Spleen (tissue), 11 donors: Measurements from ENCODE around the gene CHRM1. TPM values are rescaled to one million over a fixed set of nuclear protein-coding genes. Genes with fewer than 3 reads are reported as not detected.
A peak's percentile ranks its signal among the peaks of the same experiment; 100 is the strongest.

Experiments used
- DNase-seq: peaks from one replicate; pipeline ENCODE4 v3.0.0-alpha.2; 2020
- H3K27ac ChIP-seq, 8 donors: fragments of 200-600 bp; sonication (generic) in 7 of 8; 1 replicate in 4 of 8; 2 replicates in 4 of 8; pipeline versions ENCODE4 v1.5.0 to v1.8.0; 2016 to 2021; ENCODE audit warnings: inconsistent platforms in 4 of 8, mild to moderate bottlenecking in 4 of 8, moderate library complexity in 1 of 8
- H3K27me3 ChIP-seq, 7 donors: fragments of 200-600 bp; sonication (generic) in 6 of 7; replicated peaks in 1 of 7; 1 replicate in 4 of 7; 2 replicates in 3 of 7; pipeline versions ENCODE4 v1.5.0 to v1.8.0; 2016 to 2021; ENCODE audit warnings: inconsistent platforms in 3 of 7, mild to moderate bottlenecking in 1 of 7
- H3K36me3 ChIP-seq, 6 donors: fragments of 200-600 bp; sonication (generic) in 5 of 6; 1 replicate in 4 of 6; 2 replicates in 2 of 6; pipeline versions ENCODE4 v1.5.0 to v1.8.0; 2016 to 2021; ENCODE audit warnings: inconsistent platforms in 2 of 6
- H3K4me1 ChIP-seq, 6 donors: fragments of 200-600 bp; sonication (generic) in 5 of 6; 1 replicate in 3 of 6; 2 replicates in 3 of 6; pipeline versions ENCODE4 v1.5.0 to v1.8.0; 2016 to 2021; ENCODE audit warnings: inconsistent platforms in 3 of 6
- H3K4me3 ChIP-seq, 8 donors: fragments of 200-600 bp; sonication (generic) in 7 of 8; 1 replicate in 4 of 8; 2 replicates in 4 of 8; pipeline versions ENCODE4 v1.5.0 to v1.8.0; 2016 to 2021; ENCODE audit warnings: inconsistent platforms in 4 of 8, mild to moderate bottlenecking in 4 of 8, moderate library complexity in 2 of 8
- H3K9me3 ChIP-seq, 8 donors: fragments of 200-600 bp; sonication (generic) in 7 of 8; 1 replicate in 4 of 8; 2 replicates in 4 of 8; pipeline versions ENCODE4 v1.5.0 to v1.8.0; 2016 to 2021; ENCODE audit warnings: inconsistent platforms in 4 of 8
- CTCF ChIP-seq, 11 experiments: fragments of 200-600 bp in 7 of 11; fragments of 450-650 bp in 4 of 11; sonication (generic) in 4 of 11; IDR thresholded peaks in 8 of 11; conservative IDR thresholded peaks in 3 of 11; 1 replicate in 7 of 11; 2 replicates in 4 of 11; pipeline versions ENCODE4 v1.4.0 to v1.8.0; 2016 to 2021; ENCODE audit warnings: antibody characterized with exemption in 11 of 11, inconsistent platforms in 4 of 11, mild to moderate bottlenecking in 1 of 11
- POLR2A ChIP-seq, 3 donors: fragments of 450-650 bp; IDR thresholded peaks; one replicate each; pipeline ENCODE4 v1.5.1; 2017; ENCODE audit warnings: antibody characterized with exemption in 3 of 3, mild to moderate bottlenecking in 1 of 3
- POLR2AphosphoS5 ChIP-seq, 3 donors: sonication (generic); formaldehyde crosslinking; IDR thresholded peaks; one replicate each; pipeline ENCODE4 v1.5.1; 2017; ENCODE audit warnings: antibody characterized with exemption in 3 of 3
- WGBS, 5 donors: extraction: QIAGEN DNeasy Blood & Tissue Kit in 3 of 5; methylation state at CpG; one replicate each; pipeline versions ENCODE4 v1.1.5 to v1.1.7; 2013 to 2018; 5-methylcytosine and 5-hydroxymethylcytosine counted together
- intact Hi-C: fragments of 100-400 bp; cut with DNase I; formaldehyde crosslinking; loops from one replicate; pipeline ENCODE4 v1.15.0; 2023; ENCODE audit warnings: low total_unique reads
- polyA plus RNA-seq, 3 donors: library from polyadenylated mRNA; stranded (reverse); fragments of 200-250 nt; gene quantifications; one replicate each; pipeline ENCODE4 v1.2.1, GENCODE V29; 2013
- total RNA-seq, 7 donors: library from RNA; depleted of rRNA in 3 of 7; stranded (reverse); fragments of >200 nt in 3 of 7; fragmentation: NEBNext Ultra II Directional in 4 of 7; extraction: Animal tissue kit (Norgen Biotek cat#: 25700) in 4 of 7; gene quantifications; one replicate each; pipeline versions ENCODE4 v1.1.0 to v1.2.1, GENCODE V29; 2016 to 2021
- donor health status: healthy with polysubstance abuse.
- donor health status: DM: no; HTN: no; CAD: no; lungs with moderate emphysema.
- donor health status: DM: no; HTN: no; CAD: no.
- donor health status: Bipolar disorder and iron deficiency.
- donor health status: healthy.
- donor health status: DM: no; HTN: no; CAD: no.
- donor health status: DM: yes; HTN: yes; CAD: no.

The CHRM1 gene
- total and polyA plus RNA-seq, 10 donors: not detected

DNA sequence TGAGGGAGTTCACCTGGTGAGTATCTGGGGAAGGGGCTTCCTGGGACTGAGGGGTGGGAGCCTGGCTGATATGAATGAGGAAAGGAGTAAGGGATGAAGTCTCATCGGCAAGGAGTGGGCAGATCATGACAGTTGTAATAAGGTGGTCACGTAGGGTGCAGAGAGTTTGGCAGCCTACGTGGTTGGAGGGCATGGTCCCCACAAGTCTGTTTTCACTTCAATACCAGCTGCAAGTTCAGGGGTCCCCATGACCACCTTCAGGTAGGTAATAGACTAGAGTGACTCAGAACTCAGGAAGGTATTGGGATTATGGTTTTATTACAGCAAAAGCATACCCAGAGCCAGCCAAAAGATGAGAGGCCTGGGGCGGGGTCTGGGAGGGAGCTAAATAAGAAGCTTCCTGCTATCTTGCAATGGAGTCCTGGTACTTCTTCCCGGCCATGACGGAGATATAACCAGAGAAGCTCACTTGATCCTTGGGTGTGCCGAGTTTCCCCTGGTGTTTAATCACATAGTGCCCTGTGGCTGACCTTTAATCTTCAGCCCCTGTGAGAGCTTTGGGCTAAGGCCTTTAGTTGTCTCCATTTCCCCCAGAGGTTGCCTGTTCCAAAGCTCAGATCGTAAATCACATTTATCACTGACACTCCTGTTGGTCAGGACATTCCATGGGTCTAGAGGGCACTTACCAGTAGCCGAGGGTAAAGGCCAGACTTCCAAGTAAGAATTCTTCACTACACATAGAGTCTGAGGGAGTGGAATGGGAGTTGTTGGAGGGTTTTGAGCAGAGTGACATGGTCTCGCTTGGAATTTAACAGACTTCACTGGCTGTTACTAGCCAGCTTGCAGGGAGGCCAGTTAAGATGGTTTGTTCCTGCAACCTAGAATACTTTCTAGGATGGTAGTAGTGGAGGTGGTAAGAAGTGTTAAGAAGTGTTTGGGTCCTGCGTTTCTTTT lies 31.4 kb downstream of the CHRM1 start:
- Histone ChIP-seq H3K4me3 (no peak overlapping the region), H3K27ac (peak overlapping the region in 6 of 8 donors; percentile 15 to 63 (median 52)), H3K9me3 (no peaks in the 10 kb centered on the region), H3K36me3 (peaks cover 15 to 54% (median 51%) of the 10 kb centered on the region in 6 donors), H3K4me1 (peaks cover 0 to 62% (median 24%) of the 10 kb centered on the region in 6 donors), H3K27me3 (no peaks in the 10 kb centered on the region)
- 69 to 80% (median 73%) methylated on average over 10 to 11 of the region's 11 CpGs for WGBS, 5 donors
- DNase-seq: no peak
- TF ChIP-seq POLR2A (IDR thresholded peaks at IDR 0.05) (no peak), CTCF (IDR thresholded peaks at IDR 0.05 in 8 of 11, conservative IDR thresholded peaks at IDR 0.05 in 3 of 11) (no peak), POLR2AphosphoS5 (IDR thresholded peaks at IDR 0.05) (peak in 1 of 3 donors; percentile 62)
- intact Hi-C loops: no loop called here

- DNase-seq: no peak
- WGBS, 5 donors: 67 to 74% (median 74%) methylated on average over 2 of the region's 2 CpGs
- Histone ChIP-seq H3K4me1 (peaks cover 3 to 68% (median 28%) of the 10 kb centered on the region in 6 donors), H3K27ac (peak overlapping the region in 6 of 8 donors; percentile 15 to 63 (median 52)), H3K27me3 (no peaks in the 10 kb centered on the region), H3K9me3 (no peaks in the 10 kb centered on the region), H3K4me3 (no peak overlapping the region), H3K36me3 (peaks cover 15 to 61% (median 57%) of the 10 kb centered on the region in 6 donors)
- TF ChIP-seq POLR2AphosphoS5 (IDR thresholded peaks at IDR 0.05): no peak
- TF ChIP-seq CTCF (IDR thresholded peaks at IDR 0.05 in 8 of 11, conservative IDR thresholded peaks at IDR 0.05 in 3 of 11): no peak
- TF ChIP-seq POLR2A (IDR thresholded peaks at IDR 0.05): no peak
- intact Hi-C loops: no loop called here
These were observed 32.1 kb downstream of the CHRM1 start for GRCh38 chr11:62889126-62889483.

DNA sequence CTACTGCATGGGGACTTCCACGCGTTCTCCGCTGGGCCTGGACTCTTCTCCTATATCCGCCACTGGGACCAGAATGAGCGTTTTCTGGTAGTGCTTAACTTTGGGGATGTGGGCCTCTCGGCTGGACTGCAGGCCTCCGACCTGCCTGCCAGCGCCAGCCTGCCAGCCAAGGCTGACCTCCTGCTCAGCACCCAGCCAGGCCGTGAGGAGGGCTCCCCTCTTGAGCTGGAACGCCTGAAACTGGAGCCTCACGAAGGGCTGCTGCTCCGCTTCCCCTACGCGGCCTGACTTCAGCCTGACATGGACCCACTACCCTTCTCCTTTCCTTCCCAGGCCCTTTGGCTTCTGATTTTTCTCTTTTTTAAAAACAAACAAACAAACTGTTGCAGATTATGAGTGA lies 32.8 kb downstream of the CHRM1 start:
- DNase-seq: no peak
- Histone ChIP-seq H3K27ac (peak overlapping the region in 3 of 8 donors; percentile 50 to 63 (median 55)), H3K9me3 (no peaks in the 10 kb centered on the region), H3K4me1 (peaks cover 10 to 75% (median 35%) of the 10 kb centered on the region in 6 donors), H3K4me3 (no peak overlapping the region), H3K36me3 (peaks cover 15 to 68% (median 64%) of the 10 kb centered on the region in 6 donors), H3K27me3 (no peaks in the 10 kb centered on the region)
- intact Hi-C loops: no loop called here
- TF ChIP-seq CTCF (IDR thresholded peaks at IDR 0.05 in 8 of 11, conservative IDR thresholded peaks at IDR 0.05 in 3 of 11): no peak
- peak in 1 of 3 donors; percentile 31 for TF ChIP-seq POLR2AphosphoS5 (IDR thresholded peaks at IDR 0.05)
- TF ChIP-seq POLR2A (IDR thresholded peaks at IDR 0.05): no peak
- WGBS, 5 donors: 91 to 94% (median 93%) methylated on average over 12 to 14 of the region's 14 CpGs

DNA sequence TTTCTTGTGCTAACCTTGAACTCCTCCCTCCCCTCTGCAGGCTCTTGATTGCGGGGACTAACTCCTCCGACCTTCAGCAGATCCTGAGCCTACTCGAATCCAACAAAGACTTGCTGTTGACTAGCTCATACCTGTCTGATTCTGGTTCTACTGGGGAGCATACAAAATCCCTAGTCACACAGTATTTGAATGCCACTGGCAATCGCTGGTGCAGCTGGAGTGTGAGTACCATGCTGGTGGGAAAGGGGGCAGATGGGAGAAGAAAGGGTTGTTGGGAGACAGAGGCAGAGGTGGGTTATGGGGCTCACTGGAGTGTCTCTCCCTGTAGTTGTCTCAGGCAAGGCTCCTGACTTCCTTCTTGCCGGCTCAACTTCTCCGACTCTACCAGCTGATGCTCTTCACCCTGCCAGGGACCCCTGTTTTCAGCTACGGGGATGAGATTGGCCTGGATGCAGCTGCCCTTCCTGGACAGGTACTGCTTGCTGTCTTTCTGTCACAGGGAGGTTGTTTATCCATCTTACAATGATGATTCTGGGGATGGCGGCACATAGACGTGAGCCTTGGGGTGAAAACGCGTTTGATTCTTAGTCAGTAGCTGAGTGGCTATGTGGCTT lies 35.9 kb downstream of the CHRM1 start:
- Histone ChIP-seq H3K4me1 (peaks cover 21 to 88% (median 50%) of the 10 kb centered on the region in 6 donors), H3K4me3 (no peak overlapping the region)
- intact Hi-C loops: no loop called here

More for the DNA sequence above, 35.9 kb downstream of the CHRM1 start:
- TF ChIP-seq CTCF (IDR thresholded peaks at IDR 0.05 in 8 of 11, conservative IDR thresholded peaks at IDR 0.05 in 3 of 11) (no peak), POLR2A (IDR thresholded peaks at IDR 0.05) (no peak), POLR2AphosphoS5 (IDR thresholded peaks at IDR 0.05) (no peak)
- 88 to 93% (median 91%) methylated on average over 11 of the region's 11 CpGs for WGBS, 5 donors
- Histone ChIP-seq H3K36me3 (peaks cover 15 to 80% (median 74%) of the 10 kb centered on the region in 6 donors), H3K27ac (no peak overlapping the region), H3K9me3 (no peaks in the 10 kb centered on the region), H3K27me3 (no peaks in the 10 kb centered on the region)
- DNase-seq: no peak
